H1 (cell line): ENCODE data around the gene HLF. TPM values are rescaled to one million over a fixed set of nuclear protein-coding genes. Genes with fewer than 3 reads are reported as not detected.

Experiments used
- CHD1 ChIP-seq: IDR thresholded peaks from 2 replicates; pipeline ENCODE4 v1.6.1; 2012; ENCODE audit warnings: low read depth, low read length, improper control_type of control experiment
- EGR1 ChIP-seq: IDR thresholded peaks from 2 replicates; pipeline ENCODE4 v1.6.1; 2011; ENCODE audit warnings: low read depth, low read length, borderline replicate concordance
- NRF1 ChIP-seq: IDR thresholded peaks from 2 replicates; pipeline ENCODE4 v1.6.1; 2011; ENCODE audit warnings: mild to moderate bottlenecking, low read depth, low read length, improper control_type of control experiment
- POLR2A ChIP-seq, 2 experiments: IDR thresholded peaks; 1 replicate in 1 of 2; 2 replicates in 1 of 2; pipeline ENCODE4 v1.6.1; 2011; ENCODE audit warnings: low read depth in 2 of 2, low read length in 2 of 2, mild to moderate bottlenecking in 2 of 2; ENCODE audit errors: control extremely low read depth in 1 of 2
- RXRA ChIP-seq: IDR thresholded peaks from 2 replicates; pipeline ENCODE4 v1.6.1; 2011; ENCODE audit warnings: low read depth, mild to moderate bottlenecking, low read length, moderate library complexity; ENCODE audit not compliant: insufficient read depth
- polyA plus RNA-seq, 7 experiments: library from polyadenylated mRNA; depleted of rRNA in 3 of 7; stranded (reverse) in 5 of 7; unstranded in 2 of 7; fragments of >200 nt in 5 of 7; fragments of 200-250 nt in 2 of 7; gene quantifications; 1 replicate in 5 of 7; 2 replicates in 1 of 7; 4 replicates in 1 of 7; pipeline versions ENCODE4 v1.2.1 to v1.2.3, GENCODE V29; 2011 to 2013; ENCODE audit warnings: missing spikeins in 2 of 7, mixed read lengths in 2 of 7
- total RNA-seq: library from RNA; stranded (reverse); fragmentation: NEBNext Ultra II Directional; extraction: Animal tissue kit (Norgen Biotek cat#: 25700); gene quantifications from 2 replicates; pipeline ENCODE4 v1.2.1, GENCODE V29; 2021

HLF gene
- total and polyA plus RNA-seq, 2 of the 8 experiments (the other 6 are each of a cell fraction or from before 2014, with no cell fraction given) = 0.39 to 0.60 TPM

GRCh38 chr17:55308613-55309391, 44.0 kb downstream of the HLF start (continued):
- TF ChIP-seq NRF1 = no peak
- no peak for TF ChIP-seq EGR1
- no peak for TF ChIP-seq RXRA
- no peak for TF ChIP-seq CHD1
- TF ChIP-seq POLR2A (IDR thresholded peaks at IDR 0.05; ENCODE audit: control extremely low read depth in 1 of 2, low read depth in 2 of 2, low read length in 2 of 2) = no peak
